HG03196 (cell line): ENCODE measurements around the gene RASIP1.

ENCODE experiments used
- ATAC-seq: cut with Tn5 transposase; IDR thresholded peaks from one replicate; pipeline ENCODE4 v1.9.1; 2021; ENCODE audit not compliant: unreplicated experiment

The RASIP1 gene

DNA sequence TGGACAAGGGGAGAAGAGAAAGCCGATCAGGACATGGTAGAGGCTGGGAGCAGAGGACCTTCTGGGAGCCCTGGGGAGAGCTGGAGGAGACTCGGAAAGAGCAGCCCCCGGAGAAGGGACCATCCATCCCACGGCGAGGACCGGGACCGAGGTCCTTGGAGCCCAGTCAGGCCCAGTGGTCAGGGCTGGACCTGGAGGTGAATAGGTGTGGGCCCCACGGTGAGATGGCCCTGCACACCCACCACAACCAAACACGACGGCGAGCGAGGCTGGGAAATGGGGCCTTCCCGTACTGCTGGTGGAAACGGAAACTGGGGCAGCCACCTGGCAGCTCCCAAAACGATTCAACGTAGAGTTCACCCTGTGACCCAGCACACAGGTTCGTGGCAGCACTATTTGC, 63.9 kb downstream of the RASIP1 start:
- no peak for ATAC-seq

GRCh38 chr19:48674921-48675824, 65.2 kb downstream of the RASIP1 start:
- no peak for ATAC-seq

- no peak for ATAC-seq
Measured at GRCh38 chr19:48674216-48674809, 66.1 kb downstream of the RASIP1 start.

DNA sequence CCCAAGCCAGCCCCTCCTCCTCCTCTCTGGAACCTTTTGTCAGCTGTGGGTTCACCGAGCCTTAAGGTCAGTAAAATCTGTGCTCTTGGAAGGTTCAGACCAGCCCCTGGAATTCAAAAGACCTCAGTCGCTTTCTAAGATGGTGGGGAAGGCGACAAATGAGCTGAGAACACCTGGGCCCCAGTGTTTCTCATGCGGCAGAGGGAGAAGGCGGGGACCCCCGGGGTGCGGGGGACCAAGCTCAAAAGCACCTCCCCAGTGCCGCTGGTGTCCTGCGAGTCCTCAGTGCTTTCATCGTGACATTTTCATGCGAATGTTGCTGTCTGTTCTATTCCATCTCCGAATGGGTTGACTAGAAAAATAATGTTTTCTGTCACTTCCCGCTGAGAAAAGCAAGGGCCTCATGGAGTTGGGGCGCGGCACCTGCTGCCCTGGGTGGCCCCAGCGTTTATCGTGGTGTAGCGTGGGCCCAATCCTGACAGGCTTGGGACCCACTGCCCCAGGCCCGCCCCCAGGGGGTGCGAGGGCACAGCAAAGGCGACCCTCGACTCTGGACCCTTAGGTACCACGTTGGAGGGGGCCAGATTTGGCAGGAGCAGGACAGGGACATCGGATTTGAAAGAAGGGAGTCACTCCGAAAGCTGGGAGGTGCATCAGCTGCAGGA, 66.8 kb downstream of the RASIP1 start:
- no peak for ATAC-seq

DNA sequence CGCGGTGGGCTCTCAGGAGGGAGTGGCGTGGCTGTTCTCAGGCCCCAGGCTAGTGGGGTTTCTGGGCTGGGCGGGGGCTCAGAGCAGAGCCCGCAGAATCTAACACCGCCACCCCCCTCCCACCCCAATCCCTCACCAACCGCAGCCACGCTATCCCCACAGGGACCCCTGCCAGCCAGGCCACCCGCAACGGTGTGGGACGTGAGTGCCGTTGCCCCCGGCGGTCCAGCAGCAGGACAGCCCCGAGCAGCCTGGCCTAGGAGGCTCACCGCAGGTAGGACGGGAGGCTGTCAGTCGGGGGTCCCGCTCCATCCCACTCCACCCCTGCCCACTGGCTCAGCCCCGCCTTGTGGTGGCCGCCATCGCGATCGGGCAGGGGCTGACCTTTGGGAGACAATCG, 67.4 kb downstream of the RASIP1 start, which contains the start of gene NTN5:
TSS of gene NTN5 (minus strand) at position 24 of the 400 bp plus-strand sequence. CDS start 2,031 bp downstream, outside the sequence.
- ATAC-seq: no peak

GRCh38 chr19:48671446-48671995, 68.9 kb downstream of the RASIP1 start:
- no peak for ATAC-seq

- no peak for ATAC-seq
Measured at GRCh38 chr19:48670699-48671445, 69.5 kb downstream of the RASIP1 start.
